KMS-11 (cell line): ENCODE data around the gene NOL8.

Experiments used
- H2AFZ ChIP-seq: fragments of 200-600 bp; sonication (generic); 2 replicates; pipeline ENCODE4 v1.6.1; 2016; ENCODE audit warnings: antibody characterized with exemption, mixed run types, low read depth
- H3K27ac ChIP-seq: fragments of 200-600 bp; sonication (generic); 2 replicates; pipeline ENCODE4 v1.6.1; 2016; ENCODE audit warnings: mild to moderate bottlenecking, mixed run types
- H3K27me3 ChIP-seq: fragments of 200-600 bp; sonication (generic); 2 replicates; pipeline ENCODE4 v1.6.1; 2017; ENCODE audit warnings: mild to moderate bottlenecking, low read depth, mixed run types, moderate library complexity; ENCODE audit not compliant: insufficient read depth
- H3K36me3 ChIP-seq: fragments of 200-600 bp; sonication (generic); 2 replicates; pipeline ENCODE4 v1.6.1; 2017; ENCODE audit warnings: mild to moderate bottlenecking, mixed run types; ENCODE audit not compliant: insufficient read depth
- H3K4me1 ChIP-seq: fragments of 200-600 bp; sonication (generic); 2 replicates; pipeline ENCODE4 v1.6.1; 2016; ENCODE audit warnings: mild to moderate bottlenecking, low read depth, mixed run types; ENCODE audit not compliant: poor library complexity, severe bottlenecking
- H3K4me2 ChIP-seq: fragments of 200-600 bp; sonication (generic); 2 replicates; pipeline ENCODE4 v1.7.0; 2016; ENCODE audit warnings: mild to moderate bottlenecking, mixed run types
- H3K4me3 ChIP-seq: fragments of 200-600 bp; sonication (generic); IDR thresholded peaks from 2 replicates; pipeline ENCODE4 v1.6.1; 2017; ENCODE audit warnings: low read depth, low read length, mixed read lengths; ENCODE audit not compliant: insufficient read depth
- H3K79me2 ChIP-seq: fragments of 200-600 bp; sonication (generic); 2 replicates; pipeline ENCODE4 v1.6.1; 2016; ENCODE audit warnings: low read depth, mixed run types; ENCODE audit not compliant: insufficient read depth
- H3K9ac ChIP-seq: fragments of 200-600 bp; sonication (generic); 2 replicates; pipeline ENCODE4 v1.6.1; 2016; ENCODE audit warnings: mild to moderate bottlenecking, mixed run types
- H4K20me1 ChIP-seq: fragments of 200-600 bp; sonication (generic); 2 replicates; pipeline ENCODE4 v1.6.1; 2016; ENCODE audit warnings: mild to moderate bottlenecking, mixed run types; ENCODE audit not compliant: insufficient read depth
- TF ChIP-seq, protein P1 (sequence below): fragments of 200-600 bp; sonication (generic); conservative IDR thresholded peaks from 2 replicates; pipeline ENCODE4 v1.6.1; 2017; ENCODE audit warnings: low read depth, mild to moderate bottlenecking, antibody characterized with exemption, low read length, moderate library complexity, mixed read lengths

The NOL8 gene

DNA sequence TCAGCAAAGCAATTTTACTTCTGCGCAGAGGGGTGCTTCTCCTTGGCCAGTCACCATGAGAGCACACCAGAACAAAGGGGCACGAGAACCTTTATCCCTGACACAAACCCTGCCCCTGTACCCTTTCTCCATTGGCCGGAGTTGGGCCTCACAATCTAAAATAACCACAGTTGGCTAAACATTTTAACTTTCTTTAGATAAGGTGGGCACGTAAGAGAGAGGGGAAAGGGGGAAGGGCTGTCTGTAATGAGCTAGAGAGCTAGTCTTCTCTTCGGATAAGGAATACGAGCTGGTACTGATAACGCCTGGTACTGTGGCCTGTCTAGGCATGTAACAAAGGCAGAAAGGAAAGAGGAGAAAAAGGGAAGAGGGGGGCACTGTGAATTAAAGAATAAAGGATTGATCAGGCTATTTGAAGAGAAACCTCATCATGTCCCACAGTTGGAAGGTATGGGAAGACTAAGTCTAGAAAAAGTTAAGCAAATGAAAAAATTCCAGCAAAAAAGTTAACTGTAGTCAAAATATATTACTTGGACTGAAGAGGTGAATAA, 29.8 kb downstream of the NOL8 start:
- H4K20me1 ChIP-seq = no peaks in the 10 kb centered on the region
- no peak overlapping the region for H3K9ac ChIP-seq
- TF ChIP-seq, protein P1, sequence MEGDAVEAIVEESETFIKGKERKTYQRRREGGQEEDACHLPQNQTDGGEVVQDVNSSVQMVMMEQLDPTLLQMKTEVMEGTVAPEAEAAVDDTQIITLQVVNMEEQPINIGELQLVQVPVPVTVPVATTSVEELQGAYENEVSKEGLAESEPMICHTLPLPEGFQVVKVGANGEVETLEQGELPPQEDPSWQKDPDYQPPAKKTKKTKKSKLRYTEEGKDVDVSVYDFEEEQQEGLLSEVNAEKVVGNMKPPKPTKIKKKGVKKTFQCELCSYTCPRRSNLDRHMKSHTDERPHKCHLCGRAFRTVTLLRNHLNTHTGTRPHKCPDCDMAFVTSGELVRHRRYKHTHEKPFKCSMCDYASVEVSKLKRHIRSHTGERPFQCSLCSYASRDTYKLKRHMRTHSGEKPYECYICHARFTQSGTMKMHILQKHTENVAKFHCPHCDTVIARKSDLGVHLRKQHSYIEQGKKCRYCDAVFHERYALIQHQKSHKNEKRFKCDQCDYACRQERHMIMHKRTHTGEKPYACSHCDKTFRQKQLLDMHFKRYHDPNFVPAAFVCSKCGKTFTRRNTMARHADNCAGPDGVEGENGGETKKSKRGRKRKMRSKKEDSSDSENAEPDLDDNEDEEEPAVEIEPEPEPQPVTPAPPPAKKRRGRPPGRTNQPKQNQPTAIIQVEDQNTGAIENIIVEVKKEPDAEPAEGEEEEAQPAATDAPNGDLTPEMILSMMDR = no peak
- H3K4me1 ChIP-seq = peaks cover 56% of the 10 kb centered on the region
- peak overlapping the region; percentile 81; the same call in 1 of the 2 replicates for H3K4me2 ChIP-seq
- no peaks in the 10 kb centered on the region for H3K27me3 ChIP-seq
- H3K4me3 ChIP-seq = no peak overlapping the region
- peaks cover 47% of the 10 kb centered on the region for H3K79me2 ChIP-seq
- H3K36me3 ChIP-seq = peaks cover 17% of the 10 kb centered on the region; the same call in 1 of the 2 replicates
- peak overlapping the region; percentile 80; the same call in 1 of the 2 replicates for H3K27ac ChIP-seq
- no peak overlapping the region for H2AFZ ChIP-seq

DNA sequence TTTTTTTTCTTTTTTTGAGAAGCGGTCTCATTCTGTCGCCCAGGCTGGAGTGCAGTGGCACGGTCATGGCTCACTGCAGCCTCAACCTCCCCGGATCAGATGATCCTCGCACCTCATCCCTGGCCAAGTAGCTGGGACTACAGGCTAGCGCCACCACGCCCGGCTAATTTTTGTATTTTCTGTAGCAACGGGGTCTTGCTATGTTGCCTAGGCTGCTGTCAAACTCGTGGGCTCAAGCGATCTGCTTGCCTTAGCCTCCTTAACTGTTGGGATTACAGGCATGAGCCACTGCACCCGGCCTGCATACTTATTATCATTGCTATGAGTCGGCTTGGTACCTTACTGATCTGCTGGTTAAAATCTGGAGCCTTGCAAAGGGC, 30.9 kb downstream of the NOL8 start:
- TF ChIP-seq, protein P1 = no peak
- peak overlapping the region; percentile 74 for H2AFZ ChIP-seq
- no peak overlapping the region for H3K4me3 ChIP-seq
- peaks cover 57% of the 10 kb centered on the region for H3K79me2 ChIP-seq
- peak overlapping the region; percentile 81 for H3K4me2 ChIP-seq
- H3K4me1 ChIP-seq = peaks cover 56% of the 10 kb centered on the region
- H3K27me3 ChIP-seq = no peaks in the 10 kb centered on the region
- H4K20me1 ChIP-seq = no peaks in the 10 kb centered on the region
- H3K36me3 ChIP-seq = peaks cover 11% of the 10 kb centered on the region; the same call in 1 of the 2 replicates
- peak overlapping the region; percentile 93; the same call in 1 of the 2 replicates for H3K9ac ChIP-seq
- peak overlapping the region; percentile 80 for H3K27ac ChIP-seq

DNA sequence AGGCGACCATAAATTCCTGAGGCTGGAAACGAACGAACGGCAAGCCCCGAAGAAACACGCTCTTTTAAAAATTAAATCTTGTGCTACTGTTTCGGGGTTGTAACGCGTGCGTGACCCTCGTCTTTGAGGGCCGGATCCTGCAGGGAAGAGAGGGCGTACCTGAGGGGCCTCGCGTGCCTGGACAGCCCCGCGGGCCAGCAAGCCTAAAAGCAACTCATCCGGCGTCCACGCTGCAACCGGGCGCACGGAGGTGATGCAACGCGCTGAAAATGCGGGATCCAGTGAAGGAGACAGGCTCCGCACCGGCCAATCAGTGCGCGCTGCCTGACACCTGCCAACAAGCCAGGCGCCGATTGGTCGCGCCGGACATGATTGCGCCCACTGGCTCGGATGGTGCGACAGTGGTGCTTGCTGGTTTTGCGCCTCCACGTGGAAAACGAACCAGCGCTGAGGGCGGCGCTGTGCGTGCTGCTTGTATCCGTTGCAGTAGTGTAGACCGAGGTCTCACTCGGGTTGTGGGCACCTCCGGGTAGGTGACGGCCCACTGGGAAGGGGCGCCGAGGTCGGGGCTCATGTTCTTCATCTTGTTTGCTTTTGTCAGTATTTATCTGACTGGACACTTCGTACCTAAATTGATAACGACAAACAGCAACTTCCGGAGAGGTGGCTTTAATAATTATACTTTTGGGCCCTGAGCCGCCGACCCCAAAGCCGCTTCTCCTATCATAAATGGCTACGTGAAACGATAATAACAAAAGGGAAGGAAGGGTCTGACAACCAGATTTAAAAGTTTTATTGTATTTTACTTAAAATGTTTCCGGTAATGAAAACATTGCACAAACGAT, 31.5 kb downstream of the NOL8 start, which contains the start of gene IARS1:
Gene IARS1, minus strand, starts transcription at position 246 of the 845 bp plus-strand sequence. CDS start 4,278 bp downstream, outside the sequence.
- peak within 1 kb of the TSS; percentile 98 for H3K4me2 ChIP-seq
- peaks cover 52% of the 10 kb centered on the region for H3K4me1 ChIP-seq
- peaks cover 6% of the 10 kb centered on the region; the same call in 1 of the 2 replicates for H3K36me3 ChIP-seq
- peak within 1 kb of the TSS; percentile 80 for H3K27ac ChIP-seq
- H3K79me2 ChIP-seq = peaks cover 63% of the 10 kb centered on the region
- no peaks in the 10 kb centered on the region for H3K27me3 ChIP-seq
- peak within 1 kb of the TSS; percentile 74 for H2AFZ ChIP-seq
- H3K9ac ChIP-seq = peak within 1 kb of the TSS; percentile 93
- TF ChIP-seq, protein P1 = 0 out of 2 replicates have a peak, but pooled peaks have one; percentile 21
- no peak within 1 kb of the TSS for H3K4me3 ChIP-seq
- H4K20me1 ChIP-seq = no peaks in the 10 kb centered on the region

DNA sequence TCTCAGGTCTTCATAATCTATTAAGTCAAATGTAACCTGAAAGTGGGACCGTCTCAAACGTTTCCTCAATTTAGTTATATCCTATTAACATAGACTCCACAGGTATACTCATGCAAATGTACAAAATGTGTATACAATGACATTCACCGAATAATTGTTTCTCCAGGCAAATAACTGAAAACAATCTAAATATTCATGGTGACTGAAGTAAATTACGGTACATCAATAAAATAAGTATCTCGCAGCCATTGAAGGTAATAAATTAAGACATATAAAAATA, 32.1 kb downstream of the NOL8 start:
- TF ChIP-seq, protein P1 = no peak
- Histone ChIP-seq H3K4me1 (peaks cover 46% of the 10 kb centered on the region), H3K9ac (peak overlapping the region; percentile 93), H3K4me3 (no peak overlapping the region), H3K27me3 (no peaks in the 10 kb centered on the region), H3K4me2 (peak overlapping the region; percentile 98), H3K27ac (peak overlapping the region; percentile 80), H3K79me2 (peaks cover 70% of the 10 kb centered on the region), H2AFZ (peak overlapping the region; percentile 74), H3K36me3 (no peaks in the 10 kb centered on the region; the same call in 1 of the 2 replicates), H4K20me1 (no peaks in the 10 kb centered on the region)
